HL-60 (cell line): Measurements from ENCODE around the gene MSI2.

ENCODE experiments used
- CTCF ChIP-seq: IDR thresholded peaks from one replicate; pipeline ENCODE4 v1.5.1; 2011; ENCODE audit warnings: low read length, control low read depth, inconsistent platforms; ENCODE audit not compliant: insufficient read depth
- GABPA ChIP-seq: IDR thresholded peaks from 2 replicates; pipeline ENCODE4 v1.6.1; 2012; ENCODE audit warnings: low read depth
- POLR2AphosphoS5 ChIP-seq: IDR thresholded peaks from 2 replicates; pipeline ENCODE4 v1.6.1; 2012; ENCODE audit warnings: low read depth
- REST ChIP-seq: IDR thresholded peaks from 2 replicates; pipeline ENCODE4 v1.6.1; 2012; ENCODE audit warnings: low read depth; ENCODE audit not compliant: insufficient replicate concordance
- SPI1 ChIP-seq: IDR thresholded peaks from 2 replicates; pipeline ENCODE4 v1.6.1; 2012; ENCODE audit warnings: low read depth, mild to moderate bottlenecking, borderline replicate concordance

GRCh38 chr17:57493625-57494024 is 237.3 kb downstream of the MSI2 start:
- TF ChIP-seq CTCF, result no peak
- no peak for TF ChIP-seq REST
- TF ChIP-seq SPI1, result no peak
- no peak for TF ChIP-seq POLR2AphosphoS5
- no peak for TF ChIP-seq GABPA
